ENCODE measurements around the gene CUTA.
A peak's percentile ranks its signal among the peaks of the same experiment; 100 is the strongest.

CUTA gene

GRCh38 chr6:33417903-33418689 is at the start of gene CUTA:
CUTA (minus strand) TSS chr6:33418107; CDS start chr6:33418000, 107 bp downstream.
- DNase-seq (ENCODE audit: low spot score) = peak; percentile 97
- FAIRE-seq = peak; percentile 96

GRCh38 chr6:33467091-33467490 is 49.2 kb upstream of the CUTA start:
- no peak for FAIRE-seq

GRCh38 chr6:33466075-33466735 is 48.3 kb upstream of the CUTA start:
- DNase-seq (ENCODE audit: low spot score) (no peak), FAIRE-seq (no peak)

More at GRCh38 chr6:33467091-33467490, 49.2 kb upstream of the CUTA start:
- DNase-seq (ENCODE audit: low spot score) = no peak

GRCh38 chr6:33459226-33459625 is 41.3 kb upstream of the CUTA start:
- no peak for DNase-seq (ENCODE audit: low spot score)
- FAIRE-seq = no peak

GRCh38 chr6:33458676-33459075 is 40.8 kb upstream of the CUTA start:
- DNase-seq (ENCODE audit: low spot score) = no peak
- no peak for FAIRE-seq

GRCh38 chr6:33456156-33456555 is 38.2 kb upstream of the CUTA start:
- no peak for DNase-seq (ENCODE audit: low spot score)
- FAIRE-seq = no peak

- no peak for FAIRE-seq
- DNase-seq (ENCODE audit: low spot score) = no peak
Observed at GRCh38 chr6:33455051-33455450, 37.1 kb upstream of the CUTA start.

DNA sequence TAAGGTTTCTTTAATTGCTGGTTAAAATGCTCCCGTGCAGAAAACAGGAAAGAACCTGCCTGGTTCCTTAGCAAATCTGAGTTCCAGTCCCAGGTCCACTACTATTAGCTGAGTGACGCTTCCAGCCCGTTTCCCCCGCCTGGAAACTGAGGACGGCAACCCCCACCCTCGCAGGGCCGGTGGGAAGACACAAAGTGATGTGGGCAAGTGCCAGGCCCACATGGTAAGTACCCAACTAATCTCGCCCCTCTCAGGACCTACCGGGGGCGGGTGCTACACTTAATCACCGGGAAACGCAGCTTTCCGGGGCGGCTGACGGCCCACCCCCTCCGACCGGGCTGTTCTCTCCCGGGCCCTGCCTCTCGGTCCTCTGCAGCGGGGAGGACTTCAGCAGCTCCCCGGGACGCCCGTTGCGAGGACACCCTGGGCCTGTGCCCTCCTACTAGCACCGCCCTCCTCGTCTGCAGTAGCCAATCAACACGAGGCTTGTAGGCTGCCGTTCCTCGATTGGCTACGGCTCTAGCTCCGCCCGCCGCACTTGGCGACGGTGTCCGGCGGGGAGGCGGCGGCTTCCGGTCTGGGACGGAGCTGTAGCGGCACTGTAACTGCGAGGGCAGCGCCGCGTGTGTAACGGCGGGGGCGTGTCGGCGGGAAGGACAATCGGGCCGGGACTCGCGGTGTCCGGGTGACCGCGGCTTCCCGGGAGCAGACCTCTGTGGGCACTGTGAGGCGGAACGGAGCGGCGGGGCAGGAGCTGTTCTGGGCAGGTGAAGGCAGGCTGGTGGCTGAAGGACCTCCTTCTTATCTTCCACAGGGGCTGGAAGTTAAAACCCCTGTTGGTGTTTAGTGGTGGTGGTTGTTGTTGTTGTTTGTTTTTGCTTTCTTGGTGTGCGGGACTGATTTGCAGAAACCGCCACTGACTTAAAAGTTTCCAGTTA is 36.4 kb upstream of the CUTA start, which contains the start of gene ZBTB9:
Gene ZBTB9, plus strand, starts transcription at position 568 of the 938 bp plus-strand sequence. CDS start 525 bp downstream, outside the sequence.
- DNase-seq (ENCODE audit: low spot score) (peak; percentile 99), FAIRE-seq (peak; percentile 97)

GRCh38 chr6:33453393-33454008 is 35.6 kb upstream of the CUTA start:
- DNase-seq (ENCODE audit: low spot score) (no peak), FAIRE-seq (no peak)

DNA sequence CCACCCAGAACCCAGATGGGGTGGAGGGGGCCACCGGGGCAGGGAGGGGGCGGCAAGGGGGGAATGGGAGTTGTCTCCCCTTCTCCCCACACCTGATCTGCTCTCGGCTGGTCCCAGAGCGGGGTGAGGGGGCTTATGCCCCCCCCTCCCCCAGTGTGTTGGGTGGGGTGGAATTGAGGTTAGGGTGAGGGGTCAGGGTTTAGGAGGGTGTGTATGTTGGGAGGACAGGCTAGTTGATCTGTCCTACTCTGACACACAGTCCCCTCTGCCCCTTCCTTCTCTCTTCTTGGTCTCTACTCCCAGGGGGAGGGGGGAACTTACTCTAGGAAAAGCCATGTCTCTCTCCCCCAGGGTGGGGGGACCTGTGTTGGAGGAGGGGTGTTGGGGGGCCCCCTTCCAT is 34.6 kb upstream of the CUTA start:
- FAIRE-seq (no peak), DNase-seq (ENCODE audit: low spot score) (no peak)

GRCh38 chr6:33451606-33452005 is 33.7 kb upstream of the CUTA start:
- no peak for FAIRE-seq

GRCh38 chr6:33450434-33450833 is 32.5 kb upstream of the CUTA start:
- DNase-seq (ENCODE audit: low spot score) (no peak), FAIRE-seq (no peak)

More at GRCh38 chr6:33451606-33452005, 33.7 kb upstream of the CUTA start:
- no peak for DNase-seq (ENCODE audit: low spot score)

- FAIRE-seq (no peak), DNase-seq (ENCODE audit: low spot score) (no peak)
Observed at GRCh38 chr6:33446356-33446755, 28.4 kb upstream of the CUTA start.

GRCh38 chr6:33445119-33445603 is 27.3 kb upstream of the CUTA start:
- FAIRE-seq (no peak), DNase-seq (ENCODE audit: low spot score) (no peak)

DNA sequence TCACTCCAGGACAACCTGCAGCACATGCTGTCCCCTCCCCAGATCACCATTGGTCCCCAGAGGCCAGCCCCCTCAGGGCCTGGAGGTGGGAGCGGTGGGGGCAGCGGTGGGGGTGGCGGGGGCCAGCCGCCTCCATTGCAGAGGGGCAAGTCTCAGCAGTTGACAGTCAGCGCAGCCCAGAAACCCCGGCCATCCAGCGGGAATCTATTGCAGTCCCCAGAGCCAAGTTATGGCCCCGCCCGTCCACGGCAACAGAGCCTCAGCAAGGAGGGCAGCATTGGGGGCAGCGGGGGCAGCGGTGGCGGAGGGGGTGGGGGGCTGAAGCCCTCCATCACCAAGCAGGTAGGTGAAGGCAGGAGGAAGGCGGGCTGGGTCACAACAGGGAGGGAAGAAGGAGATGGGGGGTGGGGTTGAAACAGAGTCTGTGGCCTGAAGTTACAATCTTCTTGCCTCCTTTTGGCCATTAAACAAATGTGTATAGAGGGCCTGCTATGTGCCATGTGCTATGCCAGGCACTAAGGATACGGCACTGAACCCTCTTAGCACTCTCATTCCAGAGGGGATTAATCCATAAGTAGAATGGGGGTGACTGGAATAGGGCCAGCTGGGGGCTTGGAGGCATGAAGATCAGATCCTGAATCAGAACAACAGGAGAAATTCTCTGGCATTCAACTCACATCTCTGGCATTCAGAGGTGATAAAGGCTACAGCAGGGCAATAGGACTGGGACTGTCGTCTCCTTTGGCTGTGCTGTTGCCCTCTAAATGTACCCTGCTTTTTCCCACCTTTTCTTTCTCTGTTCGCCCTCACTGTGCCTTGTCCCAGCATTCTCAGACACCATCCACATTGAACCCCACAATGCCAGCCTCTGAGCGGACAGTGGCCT is 26.0 kb upstream of the CUTA start:
- FAIRE-seq (no peak), DNase-seq (ENCODE audit: low spot score) (no peak)

DNA sequence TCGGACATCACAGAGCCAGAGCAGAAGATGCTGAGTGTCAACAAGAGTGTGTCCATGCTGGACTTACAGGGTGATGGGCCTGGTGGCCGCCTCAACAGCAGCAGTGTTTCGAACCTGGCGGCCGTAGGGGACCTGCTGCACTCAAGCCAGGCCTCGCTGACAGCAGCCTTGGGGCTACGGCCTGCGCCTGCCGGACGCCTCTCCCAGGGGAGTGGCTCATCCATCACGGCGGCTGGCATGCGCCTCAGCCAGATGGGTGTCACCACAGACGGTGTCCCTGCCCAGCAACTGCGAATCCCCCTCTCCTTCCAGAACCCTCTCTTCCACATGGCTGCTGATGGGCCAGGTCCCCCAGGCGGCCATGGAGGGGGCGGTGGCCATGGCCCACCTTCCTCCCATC is 25.1 kb upstream of the CUTA start:
- DNase-seq (ENCODE audit: low spot score) (no peak), FAIRE-seq (no peak)

DNA sequence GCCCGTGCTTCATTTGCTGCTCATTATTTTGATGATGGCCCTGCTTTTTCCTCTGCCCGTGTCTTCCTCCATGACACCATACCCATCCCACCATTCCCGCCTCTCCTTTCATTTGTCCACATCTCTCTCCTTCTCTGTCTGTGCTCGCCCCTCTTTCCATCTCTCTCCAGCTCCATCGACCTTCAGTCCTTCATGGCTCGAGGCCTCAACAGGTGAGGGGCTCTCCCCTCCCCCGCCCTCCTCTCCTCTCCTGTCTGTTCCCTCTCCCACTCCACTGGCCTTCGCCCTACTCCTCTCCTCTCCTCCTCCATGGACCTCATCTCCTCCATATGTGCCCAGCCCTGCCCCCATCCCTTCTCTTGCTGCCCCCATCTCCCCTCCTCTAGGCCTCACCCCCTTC is 24.4 kb upstream of the CUTA start:
- FAIRE-seq = no peak
- no peak for DNase-seq (ENCODE audit: low spot score)

- DNase-seq (ENCODE audit: low spot score) (no peak), FAIRE-seq (no peak)
Observed at GRCh38 chr6:33441457-33441856, 23.6 kb upstream of the CUTA start.

GRCh38 chr6:33440649-33441309 is 22.9 kb upstream of the CUTA start:
- no peak for DNase-seq (ENCODE audit: low spot score)

More at GRCh38 chr6:33440649-33441309, 22.9 kb upstream of the CUTA start:
- FAIRE-seq = no peak
